ENCODE measurements around the gene P2RX5.
A peak's percentile ranks its signal among the peaks of the same experiment; 100 is the strongest.

Gene P2RX5

GRCh38 chr17:3647769-3648555, 48.0 kb downstream of the P2RX5 start:
- DNase-seq: peak; percentile 68

GRCh38 chr17:3647251-3647650, 48.7 kb downstream of the P2RX5 start:
- no peak for DNase-seq

- no peak for DNase-seq
Observed at GRCh38 chr17:3645310-3645709, 50.6 kb downstream of the P2RX5 start.

- DNase-seq: no peak
Observed at GRCh38 chr17:3643889-3644349, 52.0 kb downstream of the P2RX5 start.

- no peak for DNase-seq
Observed at GRCh38 chr17:3641717-3642486, 54.1 kb downstream of the P2RX5 start.

- DNase-seq: no peak
Observed at GRCh38 chr17:3641014-3641413, 54.9 kb downstream of the P2RX5 start.

- DNase-seq: no peak
Observed at GRCh38 chr17:3639981-3640596, 55.9 kb downstream of the P2RX5 start.

GRCh38 chr17:3636908-3637373, 59.0 kb downstream of the P2RX5 start:
- DNase-seq: no peak

GRCh38 chr17:3636154-3636907, 59.6 kb downstream of the P2RX5 start, which contains the start of the genes CTNS and SHPK:
CTNS (plus strand) TSS chr17:3636760; CDS start chr17:3640207, 3,447 bp downstream.
SHPK (minus strand) TSS chr17:3636250; CDS start chr17:3636219, 31 bp downstream.
- peak; percentile 95 for DNase-seq

GRCh38 chr17:3635474-3636153, 60.3 kb downstream of the P2RX5 start:
- no peak for DNase-seq

GRCh38 chr17:3632287-3632686, 63.7 kb downstream of the P2RX5 start:
- no peak for DNase-seq

GRCh38 chr17:3630781-3631180, 65.2 kb downstream of the P2RX5 start:
- no peak for DNase-seq

- no peak for DNase-seq
Observed at GRCh38 chr17:3627769-3628167, 68.2 kb downstream of the P2RX5 start.

GRCh38 chr17:3626831-3627768, 68.9 kb downstream of the P2RX5 start:
- DNase-seq: no peak
